ENCODE data around the gene UMAD1.

GRCh38 chr7:7710469-7710868, 69.9 kb downstream of the UMAD1 start:
- TF ChIP-seq CTCF (IDR thresholded peaks at IDR 0.05; ENCODE audit: low read length) (no peak), EZH2 (optimal IDR thresholded peaks at IDR 0.05; ENCODE audit: low read depth, low read length) (no peak), EZH2phosphoT487 (IDR thresholded peaks at IDR 0.05; ENCODE audit: low read length) (no peak)

Data from MM.1S (cell line).